GM18508 (cell line): Measurements from ENCODE around the gene CPNE5.
"Not testable (repeated sequence)": the region's sequence is repeated elsewhere in the genome, so short reads cannot be mapped to it uniquely, and the experiment has no call there.

Experiments used
- ATAC-seq: cut with Tn5 transposase; IDR thresholded peaks from one replicate; pipeline ENCODE4 v1.9.1; 2021; ENCODE audit warnings: moderate number of reproducible peaks; ENCODE audit not compliant: insufficient read depth, unreplicated experiment

Gene CPNE5

GRCh38 chr6:36731622-36732310 is 107.5 kb downstream of the CPNE5 start:
- no peak for ATAC-seq

GRCh38 chr6:36730424-36731380 is 108.5 kb downstream of the CPNE5 start:
- no peak for ATAC-seq

- ATAC-seq, result no peak
Observed at GRCh38 chr6:36729161-36729524, 110.1 kb downstream of the CPNE5 start.

- ATAC-seq, result no peak
Observed at GRCh38 chr6:36728289-36729160, 110.7 kb downstream of the CPNE5 start.

- no peak for ATAC-seq
Observed at GRCh38 chr6:36727505-36728021, 111.7 kb downstream of the CPNE5 start.

GRCh38 chr6:36725581-36725980 is 113.7 kb downstream of the CPNE5 start:
- ATAC-seq, result no peak

- ATAC-seq, result no peak
Observed at GRCh38 chr6:36724514-36725390, 114.5 kb downstream of the CPNE5 start.

- ATAC-seq, result not testable (repeated sequence)
Observed at GRCh38 chr6:36723992-36724391, 115.3 kb downstream of the CPNE5 start.

- ATAC-seq, result no peak
Observed at GRCh38 chr6:36722879-36723278, 116.4 kb downstream of the CPNE5 start.

- no peak for ATAC-seq
Observed at GRCh38 chr6:36722365-36722764, 116.9 kb downstream of the CPNE5 start.

GRCh38 chr6:36721369-36722140 is 117.7 kb downstream of the CPNE5 start:
- no peak for ATAC-seq

GRCh38 chr6:36720251-36721141 is 118.7 kb downstream of the CPNE5 start:
- no peak for ATAC-seq

GRCh38 chr6:36719126-36719525 is 120.1 kb downstream of the CPNE5 start:
- no peak for ATAC-seq

- no peak for ATAC-seq
Observed at GRCh38 chr6:36718560-36718959, 120.7 kb downstream of the CPNE5 start.

GRCh38 chr6:36717871-36718540 is 121.2 kb downstream of the CPNE5 start:
- ATAC-seq, result no peak

GRCh38 chr6:36717231-36717825 is 121.9 kb downstream of the CPNE5 start:
- no peak for ATAC-seq
